GM18907 (cell line): ENCODE measurements around the gene SLC16A4.
"Not testable (repeated sequence)": the region's sequence is repeated elsewhere in the genome, so short reads cannot be mapped to it uniquely, and the experiment has no call there.

Experiments used
- ATAC-seq: cut with Tn5 transposase; IDR thresholded peaks from one replicate; pipeline ENCODE4 v1.9.1; 2021; ENCODE audit warnings: mild to moderate bottlenecking, moderate library complexity; ENCODE audit not compliant: unreplicated experiment

SLC16A4 gene

DNA sequence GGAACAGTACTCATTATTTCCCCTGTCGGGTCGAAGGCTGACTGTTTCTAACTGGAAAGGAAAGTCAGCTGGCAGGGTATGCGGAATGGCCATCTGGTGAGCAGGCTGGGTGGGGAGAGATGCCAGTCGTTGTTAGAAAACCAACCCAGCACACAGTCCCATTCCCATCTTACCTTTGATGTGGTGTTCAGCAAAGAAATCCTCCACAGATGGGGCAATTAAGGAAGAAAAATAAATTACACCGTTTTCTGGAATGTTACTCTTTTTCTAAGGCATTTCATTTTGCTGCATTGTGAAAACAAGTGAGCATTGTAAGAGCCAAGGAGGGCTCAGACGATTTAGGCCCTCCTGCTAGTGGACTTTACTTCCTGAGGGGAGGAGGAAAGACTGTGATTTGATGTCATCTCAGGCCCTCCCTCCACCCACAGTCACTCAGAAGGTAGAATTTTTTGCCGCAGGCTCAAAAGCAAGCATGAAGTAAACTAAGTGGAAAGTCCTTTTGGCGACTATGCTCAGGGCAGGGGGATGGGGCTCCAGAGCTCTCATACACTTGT is at the start of gene SLC16A4:
TSS of gene SLC16A4 (minus strand) at position 335 of the 554 bp plus-strand sequence. CDS start 1,703 bp downstream, outside the sequence.
- ATAC-seq: no peak

GRCh38 chr1:110439873-110440272 is 49.0 kb upstream of the SLC16A4 start:
- ATAC-seq: not testable (repeated sequence)

GRCh38 chr1:110438893-110439292 is 48.1 kb upstream of the SLC16A4 start:
- ATAC-seq: no peak

GRCh38 chr1:110437645-110438299 is 46.9 kb upstream of the SLC16A4 start:
- ATAC-seq: not testable (repeated sequence)

- ATAC-seq: no peak
These were observed 45.8 kb upstream of the SLC16A4 start for GRCh38 chr1:110436635-110437034.

- ATAC-seq: no peak
These were observed 44.1 kb upstream of the SLC16A4 start for GRCh38 chr1:110434946-110435345.

DNA sequence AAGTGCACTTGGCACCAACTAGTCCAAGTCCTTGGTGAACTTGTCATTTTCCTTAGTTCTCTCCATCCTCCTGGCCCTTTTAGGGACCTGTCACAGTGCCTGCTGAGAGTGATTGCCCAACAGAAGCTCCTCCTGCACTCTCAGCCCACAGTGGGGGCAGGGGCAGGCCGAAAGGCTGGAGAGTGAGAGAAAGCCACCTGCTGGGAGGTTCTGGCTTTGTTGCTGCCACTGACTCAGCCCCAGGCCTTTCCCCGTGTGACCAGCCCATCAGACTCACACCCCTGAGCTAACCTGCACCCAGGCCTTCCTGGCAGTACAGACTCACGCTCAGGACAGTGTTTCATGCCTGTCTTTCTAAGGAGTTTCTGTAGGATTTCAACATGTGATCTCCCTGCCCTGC is 43.0 kb upstream of the SLC16A4 start:
- ATAC-seq: no peak

DNA sequence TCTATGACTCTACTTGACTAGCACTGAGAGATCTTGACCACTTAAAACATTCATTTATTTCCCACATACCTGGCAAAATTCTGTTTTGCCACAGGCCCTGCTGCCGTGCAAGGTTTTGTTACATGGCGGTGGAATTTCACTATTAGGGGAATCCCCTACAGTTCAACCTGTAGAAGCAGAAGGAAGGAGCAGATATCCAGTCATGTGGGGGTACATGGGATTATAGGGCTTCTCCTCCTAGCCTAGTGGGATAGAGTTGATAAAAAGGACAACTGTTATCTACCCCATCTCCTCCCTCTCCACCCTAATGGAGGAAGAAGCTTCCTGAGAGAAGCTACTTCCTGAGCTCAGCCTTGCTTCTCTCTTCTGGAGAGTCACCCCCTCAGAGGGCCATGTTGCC is 42.4 kb upstream of the SLC16A4 start:
- ATAC-seq: no peak

DNA sequence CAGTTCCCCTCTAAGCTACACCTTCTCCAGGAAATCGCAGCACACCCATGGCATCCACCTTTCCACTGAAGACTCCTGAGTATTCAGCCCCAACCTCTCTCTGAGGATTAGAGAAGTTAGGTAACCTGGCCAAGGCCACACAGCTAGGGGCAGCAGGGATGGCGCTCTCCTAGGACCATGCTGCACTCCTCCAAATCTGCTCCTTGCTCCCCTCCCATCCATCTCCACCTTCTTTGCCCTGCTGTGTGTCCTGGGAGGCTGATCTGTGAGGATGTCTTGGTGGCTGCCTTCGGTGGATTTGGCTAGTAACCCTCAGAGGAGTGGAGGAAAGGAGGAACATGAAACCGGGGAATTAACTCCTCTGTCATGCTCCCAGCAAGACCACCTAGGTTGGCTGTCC is 40.1 kb upstream of the SLC16A4 start:
- ATAC-seq: no peak

GRCh38 chr1:110430366-110430765 is 39.5 kb upstream of the SLC16A4 start:
- ATAC-seq: no peak

- no peak for ATAC-seq
These were observed 38.1 kb upstream of the SLC16A4 start for GRCh38 chr1:110428946-110429345.

- no peak for ATAC-seq
These were observed 36.0 kb upstream of the SLC16A4 start for GRCh38 chr1:110426854-110427253.

GRCh38 chr1:110425612-110426152 is 34.9 kb upstream of the SLC16A4 start:
- no peak for ATAC-seq

DNA sequence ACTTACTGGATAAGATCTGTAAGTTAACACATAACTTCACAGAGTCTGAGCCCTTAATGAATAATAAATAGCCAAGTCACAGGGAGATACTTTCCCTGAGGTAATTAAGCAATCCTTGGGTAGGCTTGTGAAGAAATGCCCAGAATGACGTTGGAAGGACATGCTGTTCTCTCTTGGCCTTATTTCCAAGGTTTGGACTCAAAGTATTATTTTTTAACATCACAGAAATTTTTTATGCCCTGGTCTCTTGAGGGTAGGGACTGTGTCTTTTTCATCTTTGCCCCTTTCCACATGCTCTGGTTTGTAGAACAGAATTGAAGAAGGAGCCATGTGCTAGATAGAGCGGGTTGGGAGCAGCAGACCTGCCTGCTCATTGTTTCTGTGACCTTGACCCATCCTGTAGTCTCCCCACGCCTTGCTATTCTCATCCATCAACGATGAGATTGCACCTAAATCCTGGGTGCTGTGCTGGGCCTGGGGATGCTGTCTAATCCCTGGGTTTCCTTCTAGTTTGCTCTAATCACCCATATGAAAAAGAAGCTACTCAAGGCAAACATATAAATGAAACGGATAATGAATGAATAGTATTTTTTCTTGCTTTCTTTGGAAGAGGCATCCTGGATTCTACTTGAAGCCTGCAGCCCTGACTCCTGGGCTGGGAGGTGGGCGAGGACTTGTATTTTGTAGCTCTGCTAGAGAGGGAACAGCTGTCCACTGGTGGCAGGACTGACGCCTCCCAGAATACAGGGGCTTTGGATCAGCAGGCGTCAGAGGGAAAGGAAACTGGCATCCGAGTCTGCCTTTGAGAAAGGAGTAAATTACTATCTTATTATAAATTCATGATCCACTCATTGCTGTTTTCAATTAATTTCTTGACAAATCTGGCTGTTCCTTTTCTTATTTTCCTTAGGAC is 34.1 kb upstream of the SLC16A4 start:
- no peak for ATAC-seq

DNA sequence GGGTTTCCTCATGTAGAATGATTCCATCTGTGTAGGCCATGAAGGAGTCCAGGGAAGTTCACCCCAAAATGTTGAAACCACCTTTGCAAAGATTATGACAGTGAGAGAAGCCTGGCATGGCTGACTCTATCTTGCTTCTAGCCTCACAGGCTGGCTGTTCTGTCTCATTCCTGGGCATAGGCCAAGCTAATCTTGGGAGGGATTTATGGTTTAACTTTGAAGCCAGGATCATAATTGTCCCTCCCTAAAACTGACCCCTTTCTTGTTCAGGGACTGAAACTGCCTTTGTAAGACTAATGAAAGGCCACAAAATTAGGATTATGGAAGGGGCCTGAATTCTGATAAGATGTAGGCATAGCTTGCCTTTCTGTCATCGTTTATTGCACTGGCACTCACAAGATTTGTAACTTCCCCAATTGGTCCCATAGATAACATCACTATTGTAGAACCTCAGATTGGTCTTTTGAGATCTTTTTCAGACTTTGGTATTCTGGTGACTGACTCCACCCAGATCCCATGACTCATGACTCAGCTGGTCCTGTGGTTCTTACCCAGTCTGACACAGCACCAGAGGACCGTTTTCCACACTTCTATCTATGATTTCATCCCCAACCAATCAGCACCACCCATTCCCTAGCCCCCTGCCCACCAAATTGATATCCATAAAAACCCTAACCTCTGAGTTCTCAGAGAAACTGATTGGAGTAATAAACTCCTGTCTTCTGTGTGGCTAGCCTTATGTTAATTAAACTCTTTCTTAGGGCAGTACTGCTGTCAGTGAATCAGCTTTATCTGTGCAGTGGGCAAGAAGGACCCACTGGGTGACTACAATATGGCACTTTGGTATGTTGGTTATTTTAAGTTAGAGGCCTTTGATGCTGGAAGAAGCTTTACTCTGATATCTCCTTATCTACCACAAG is 30.3 kb upstream of the SLC16A4 start:
- no peak for ATAC-seq

GRCh38 chr1:110420023-110420662 is 29.3 kb upstream of the SLC16A4 start:
- no peak for ATAC-seq

GRCh38 chr1:110418729-110419128 is 27.9 kb upstream of the SLC16A4 start:
- no peak for ATAC-seq

DNA sequence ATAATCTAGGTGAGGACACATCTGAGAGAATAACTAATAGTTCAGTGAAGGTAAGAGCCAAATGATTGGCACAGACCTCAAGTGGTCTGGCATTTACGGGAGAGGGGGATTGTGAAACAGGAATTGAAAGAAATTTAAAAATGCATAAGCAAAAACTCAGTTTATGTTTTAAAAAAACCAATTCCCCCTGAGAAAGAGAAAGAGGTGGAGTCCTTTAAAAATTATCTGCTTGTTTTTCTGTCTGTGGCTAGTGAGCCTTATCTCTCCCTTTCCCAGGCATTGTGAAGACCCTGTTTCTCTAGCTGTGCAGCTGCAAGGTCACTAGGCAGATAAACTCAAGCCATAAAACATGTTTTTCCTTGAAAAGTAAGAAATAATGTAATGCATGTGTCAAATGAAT is 22.2 kb upstream of the SLC16A4 start:
- not testable (repeated sequence) for ATAC-seq

DNA sequence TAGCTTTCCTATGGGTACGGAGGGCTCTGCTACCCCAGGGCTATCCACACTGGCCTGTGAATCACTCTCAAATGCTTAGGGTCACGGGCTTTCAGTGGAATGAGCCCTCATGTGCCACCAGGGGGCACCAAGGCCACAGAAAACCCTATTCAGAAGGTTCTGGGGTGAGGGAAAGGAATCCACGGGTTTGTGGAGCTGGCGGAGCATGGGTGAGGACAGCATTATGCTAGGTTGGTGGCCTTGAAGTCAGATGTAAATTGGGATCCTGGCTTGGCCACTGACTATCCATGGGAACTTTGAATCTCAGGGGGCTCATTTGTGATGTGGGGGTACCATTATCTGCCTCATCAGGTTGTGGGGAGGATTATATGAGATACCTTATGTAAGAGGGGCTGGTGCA is 21.8 kb upstream of the SLC16A4 start:
- ATAC-seq: no peak

GRCh38 chr1:110411173-110411735 is 20.4 kb upstream of the SLC16A4 start:
- ATAC-seq: no peak
